Neural progenitor cell (in vitro differentiated cells): ENCODE data around the gene TRIM22. TPM values are rescaled to one million over a fixed set of nuclear protein-coding genes. Genes with fewer than 3 reads are reported as not detected.

ENCODE experiments used
- DNase-seq: peaks from one replicate; pipeline ENCODE4 v3.0.0-alpha.2; 2016; ENCODE audit warnings: low spot score
- H2AFZ ChIP-seq: fragments of 200-600 bp; sonication (generic); replicated peaks from 2 replicates; pipeline ENCODE4 v1.6.1; 2016; ENCODE audit warnings: antibody characterized with exemption
- H3F3A ChIP-seq: fragments of 200-600 bp; sonication (generic); 2 replicates; pipeline ENCODE4 v1.6.1; 2016; ENCODE audit warnings: antibody characterized with exemption, low read depth
- H3K27ac ChIP-seq: fragments of 200-600 bp; sonication (generic); 2 replicates; pipeline ENCODE4 v1.5.1; 2016; ENCODE audit warnings: mild to moderate bottlenecking
- H3K27me3 ChIP-seq: fragments of 200-600 bp; sonication (generic); 2 replicates; pipeline ENCODE4 v1.6.1; 2016; ENCODE audit warnings: mild to moderate bottlenecking, moderate library complexity
- H3K36me3 ChIP-seq: fragments of 200-600 bp; sonication (generic); 2 replicates; pipeline ENCODE4 v1.5.1; 2016
- H3K4me1 ChIP-seq: fragments of 200-600 bp; sonication (generic); 2 replicates; pipeline ENCODE4 v1.6.1; 2016; ENCODE audit warnings: mixed run types
- H3K4me2 ChIP-seq: fragments of 200-600 bp; sonication (generic); 2 replicates; pipeline ENCODE4 v1.6.1; 2016
- H3K4me3 ChIP-seq: fragments of 200-600 bp; sonication (generic); 2 replicates; pipeline ENCODE4 v1.5.1; 2016
- H3K79me2 ChIP-seq: fragments of 200-600 bp; sonication (generic); 2 replicates; pipeline ENCODE4 v1.6.1; 2016; ENCODE audit warnings: low read depth
- H3K9ac ChIP-seq: fragments of 200-600 bp; sonication (generic); 2 replicates; pipeline ENCODE4 v1.6.1; 2016
- H3K9me3 ChIP-seq: fragments of 200-600 bp; sonication (generic); 2 replicates; pipeline ENCODE4 v1.5.1; 2016; ENCODE audit warnings: low read depth
- H4K20me1 ChIP-seq: fragments of 200-600 bp; sonication (generic); 2 replicates; pipeline ENCODE4 v1.6.1; 2016; ENCODE audit warnings: low read depth
- H3K27ac Mint-ChIP-seq: 3 replicates; pipeline ENCODE4 v1.8.0; 2021; ENCODE audit warnings: mixed read lengths
- H3K27me3 Mint-ChIP-seq: 2 replicates; pipeline ENCODE4 v1.8.0; 2022; ENCODE audit warnings: low read depth, mild to moderate bottlenecking, inconsistent platforms, moderate library complexity, mixed read lengths; ENCODE audit not compliant: insufficient read depth
- H3K36me3 Mint-ChIP-seq: 3 replicates; pipeline ENCODE4 v1.8.0; 2021; ENCODE audit warnings: mixed read lengths
- H3K4me1 Mint-ChIP-seq: 3 replicates; pipeline ENCODE4 v1.8.0; 2021; ENCODE audit warnings: mixed read lengths
- H3K4me3 Mint-ChIP-seq: 3 replicates; pipeline ENCODE4 v1.8.0; 2021; ENCODE audit warnings: mild to moderate bottlenecking, moderate library complexity, mixed read lengths
- H3K9me3 Mint-ChIP-seq: 3 replicates; pipeline ENCODE4 v1.8.0; 2020; ENCODE audit warnings: mixed read lengths
- CTCF ChIP-seq: fragments of 200-600 bp; sonication (generic); IDR thresholded peaks from 2 replicates; pipeline ENCODE4 v1.5.1; 2017; ENCODE audit warnings: antibody characterized with exemption, mild to moderate bottlenecking
- EZH2 ChIP-seq: fragments of 200-600 bp; sonication (generic); IDR thresholded peaks from 2 replicates; pipeline ENCODE4 v1.6.1; 2017; ENCODE audit warnings: antibody characterized with exemption, mild to moderate bottlenecking, moderate library complexity
- EZH2phosphoT487 ChIP-seq: fragments of 200-600 bp; sonication (generic); IDR thresholded peaks from 2 replicates; pipeline ENCODE4 v1.6.1; 2017; ENCODE audit warnings: antibody characterized with exemption
- total RNA-seq: library from RNA; depleted of rRNA; stranded (reverse); fragments of >200 nt; gene quantifications from 2 replicates; pipeline ENCODE4 v1.2.3, GENCODE V29; 2015; ENCODE audit warnings: low replicate concordance

The TRIM22 gene
- total RNA-seq, 1 donor from 2014 or later, result 21.3 TPM

DNA sequence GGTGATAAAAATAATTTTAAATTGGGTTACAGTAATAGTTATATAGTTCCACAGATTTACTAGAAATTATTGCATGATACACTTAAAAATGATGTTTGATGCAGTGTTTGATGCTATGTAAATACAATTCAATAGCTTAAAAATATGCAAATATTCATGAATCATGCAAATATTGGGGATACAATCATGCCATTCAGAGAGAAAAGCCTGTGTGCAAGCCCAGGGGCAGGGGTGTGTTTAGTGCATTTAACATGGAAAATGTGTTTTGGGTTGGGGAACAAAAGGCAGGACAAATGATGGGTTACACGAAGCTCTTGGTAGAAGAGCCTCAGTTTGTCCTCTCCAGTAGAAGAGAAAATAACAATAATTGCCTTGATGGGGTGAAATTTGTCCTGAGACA, 6.0 kb downstream of the TRIM22 start:
- Histone ChIP-seq H4K20me1 (no peaks in the 10 kb centered on the region), H3K27me3 (no peaks in the 10 kb centered on the region), H3K27ac (no peak overlapping the region), H3K4me2 (no peak overlapping the region), H3K9me3 (no peaks in the 10 kb centered on the region), H3K79me2 (peaks cover 24% of the 10 kb centered on the region), H3K4me3 (no peak overlapping the region), H2AFZ (no peak overlapping the region), H3K4me1 (peaks cover 5% of the 10 kb centered on the region), H3F3A (peaks cover 5% of the 10 kb centered on the region), H3K36me3 (no peaks in the 10 kb centered on the region), H3K9ac (no peak overlapping the region)
- H3K4me1 Mint-ChIP-seq, result no peaks in the 10 kb centered on the region
- H3K36me3 Mint-ChIP-seq, result no peaks in the 10 kb centered on the region
- DNase-seq, result no peak
- TF ChIP-seq CTCF, result no peak
- TF ChIP-seq EZH2, result no peak
- no peak overlapping the region for H3K4me3 Mint-ChIP-seq
- no peaks in the 10 kb centered on the region for H3K27me3 Mint-ChIP-seq
- no peak overlapping the region for H3K27ac Mint-ChIP-seq
- H3K9me3 Mint-ChIP-seq, result no peaks in the 10 kb centered on the region

GRCh38 chr11:5696210-5696609, 6.6 kb downstream of the TRIM22 start:
- no peaks in the 10 kb centered on the region for H3K4me1 ChIP-seq
- H3K9ac ChIP-seq, result no peak overlapping the region
- H3K79me2 ChIP-seq, result peaks cover 20% of the 10 kb centered on the region
- H3K4me3 ChIP-seq, result no peak overlapping the region
- Mint-ChIP-seq H3K9me3 (no peaks in the 10 kb centered on the region), H3K36me3 (no peaks in the 10 kb centered on the region), H3K27me3 (no peaks in the 10 kb centered on the region), H3K27ac (no peak overlapping the region), H3K4me3 (no peak overlapping the region), H3K4me1 (no peaks in the 10 kb centered on the region)
- DNase-seq, result no peak
- no peaks in the 10 kb centered on the region for H3K36me3 ChIP-seq
- H3K4me2 ChIP-seq, result no peak overlapping the region
- no peaks in the 10 kb centered on the region for H3F3A ChIP-seq
- H4K20me1 ChIP-seq, result no peaks in the 10 kb centered on the region
- TF ChIP-seq EZH2phosphoT487 (no peak), CTCF (no peak), EZH2 (no peak)
- no peak overlapping the region for H3K27ac ChIP-seq
- no peaks in the 10 kb centered on the region for H3K9me3 ChIP-seq
- H3K27me3 ChIP-seq, result no peaks in the 10 kb centered on the region
- no peak overlapping the region for H2AFZ ChIP-seq

- no peak overlapping the region for H3K4me2 ChIP-seq
- H3K9me3 Mint-ChIP-seq, result no peaks in the 10 kb centered on the region
- no peak overlapping the region for H3K27ac ChIP-seq
- no peaks in the 10 kb centered on the region for H3K27me3 Mint-ChIP-seq
- H3K27ac Mint-ChIP-seq, result no peak overlapping the region
- H2AFZ ChIP-seq, result no peak overlapping the region
- no peaks in the 10 kb centered on the region for H3K4me1 ChIP-seq
- H4K20me1 ChIP-seq, result no peaks in the 10 kb centered on the region
- peaks cover 8% of the 10 kb centered on the region for H3K79me2 ChIP-seq
- H3K4me3 ChIP-seq, result no peak overlapping the region
- no peak overlapping the region for H3K9ac ChIP-seq
- H3K4me1 Mint-ChIP-seq, result no peaks in the 10 kb centered on the region
- no peak for TF ChIP-seq CTCF
- no peaks in the 10 kb centered on the region for H3K9me3 ChIP-seq
- no peaks in the 10 kb centered on the region for H3K27me3 ChIP-seq
- no peak for DNase-seq
- H3K4me3 Mint-ChIP-seq, result no peak overlapping the region
- H3K36me3 Mint-ChIP-seq, result no peaks in the 10 kb centered on the region
- peaks cover 3% of the 10 kb centered on the region for H3K36me3 ChIP-seq
- H3F3A ChIP-seq, result no peaks in the 10 kb centered on the region
These were observed 8.7 kb downstream of the TRIM22 start for GRCh38 chr11:5698281-5698680.
